Neural cell (in vitro differentiated cells): ENCODE data around the gene OCIAD1. TPM values are rescaled to one million over a fixed set of nuclear protein-coding genes. Genes with fewer than 3 reads are reported as not detected.

ENCODE experiments used
- H2AFZ ChIP-seq: fragments of 200-600, 300-800 bp; sonication (generic), shearing (Covaris generic); 2 replicates; pipeline ENCODE4 v1.6.0; 2014; ENCODE audit warnings: low read depth, mild to moderate bottlenecking, antibody characterized with exemption, low read length, moderate library complexity
- H3F3A ChIP-seq: fragments of 200-600 bp; shearing (Covaris generic); 2 replicates; pipeline ENCODE4 v1.6.1; 2016; ENCODE audit warnings: mild to moderate bottlenecking, moderate library complexity, mixed read lengths, antibody characterized with exemption, low read length; ENCODE audit not compliant: insufficient read depth, poor library complexity, severe bottlenecking
- H3K27ac ChIP-seq: fragments of 200-600, 300-800 bp; sonication (generic), shearing (Covaris generic); 2 replicates; pipeline ENCODE4 v1.5.1; 2014; ENCODE audit warnings: mild to moderate bottlenecking, low read length, moderate library complexity
- H3K27me3 ChIP-seq: fragments of 300-800, 200-600 bp; sonication (generic), shearing (Covaris generic); 2 replicates; pipeline ENCODE4 v1.6.0; 2014; ENCODE audit warnings: mild to moderate bottlenecking, low read depth, low read length, moderate library complexity; ENCODE audit not compliant: insufficient read depth
- H3K36me3 ChIP-seq: fragments of 300-800, 200-600 bp; sonication (generic), shearing (Covaris generic); 2 replicates; pipeline ENCODE4 v1.5.1; 2014; ENCODE audit warnings: mild to moderate bottlenecking, antibody characterized with exemption, low read length, moderate library complexity; ENCODE audit not compliant: insufficient read depth
- H3K4me2 ChIP-seq: fragments of 300-800, 200-600 bp; sonication (generic), shearing (Covaris generic); 2 replicates; pipeline ENCODE4 v1.6.0; 2014; ENCODE audit warnings: mild to moderate bottlenecking, low read length
- H3K4me3 ChIP-seq: fragments of 300-800, 200-600 bp; sonication (generic), shearing (Covaris generic); 2 replicates; pipeline ENCODE4 v1.5.1; 2014; ENCODE audit warnings: mild to moderate bottlenecking, low read length, moderate library complexity
- H3K79me2 ChIP-seq: fragments of 200-600 bp; shearing (Covaris generic); replicated peaks from 2 replicates; pipeline ENCODE4 v1.6.0; 2014; ENCODE audit warnings: mild to moderate bottlenecking, low read length, moderate library complexity; ENCODE audit not compliant: insufficient read depth
- H3K9ac ChIP-seq: fragments of 300-800, 200-600 bp; sonication (generic), shearing (Covaris generic); 2 replicates; pipeline ENCODE4 v1.6.1; 2016; ENCODE audit warnings: mild to moderate bottlenecking, low read length, mixed read lengths
- H3K9me2 ChIP-seq: fragments of 200-600 bp; shearing (Covaris generic); 2 replicates; pipeline ENCODE4 v1.6.1; 2016; ENCODE audit warnings: mild to moderate bottlenecking, low read length, mixed read lengths; ENCODE audit not compliant: insufficient read depth
- H3K9me3 ChIP-seq: fragments of 200-600, 300-800 bp; sonication (generic), shearing (Covaris generic); 2 replicates; pipeline ENCODE4 v1.6.1; 2016; ENCODE audit warnings: mild to moderate bottlenecking, mixed run types, low read length, moderate library complexity, mixed read lengths
- H4K20me1 ChIP-seq: fragments of 200-600 bp; shearing (Covaris generic); 2 replicates; pipeline ENCODE4 v1.6.1; 2016; ENCODE audit warnings: mild to moderate bottlenecking, mixed run types; ENCODE audit not compliant: insufficient read depth
- CTCF ChIP-seq: fragments of 450-650 bp; IDR thresholded peaks from 2 replicates; pipeline ENCODE4 v1.5.1; 2014; ENCODE audit warnings: antibody characterized with exemption, mild to moderate bottlenecking, moderate library complexity; ENCODE audit not compliant: poor library complexity, severe bottlenecking
- EP300 ChIP-seq: fragments of 450-650 bp; conservative IDR thresholded peaks from 2 replicates; pipeline ENCODE4 v1.6.1; 2014; ENCODE audit warnings: antibody characterized with exemption, mild to moderate bottlenecking, moderate library complexity; ENCODE audit not compliant: poor library complexity, severe bottlenecking
- EZH2 ChIP-seq: fragments of 200-600, 300-800 bp; shearing (Covaris generic), sonication (generic); IDR thresholded peaks from 2 replicates; pipeline ENCODE4 v1.6.1; 2014; ENCODE audit warnings: antibody characterized with exemption, low read length, borderline replicate concordance, mild to moderate bottlenecking; ENCODE audit not compliant: insufficient read depth, poor library complexity, severe bottlenecking
- MXI1 ChIP-seq: fragments of 450-650 bp; conservative IDR thresholded peaks from 2 replicates; pipeline ENCODE4 v1.6.1; 2014; ENCODE audit warnings: antibody characterized with exemption, mild to moderate bottlenecking; ENCODE audit not compliant: poor library complexity, severe bottlenecking
- POLR2AphosphoS5 ChIP-seq: IDR thresholded peaks from 2 replicates; pipeline ENCODE4 v1.6.1; 2012
- RAD21 ChIP-seq: fragments of 450-650 bp; conservative IDR thresholded peaks from 2 replicates; pipeline ENCODE4 v1.6.1; 2014; ENCODE audit warnings: antibody characterized with exemption, mild to moderate bottlenecking, moderate library complexity
- REST ChIP-seq: IDR thresholded peaks from 2 replicates; pipeline ENCODE4 v1.6.1; 2012; ENCODE audit warnings: borderline replicate concordance
- SMC3 ChIP-seq: fragments of 450-650 bp; conservative IDR thresholded peaks from 2 replicates; pipeline ENCODE4 v1.6.1; 2014; ENCODE audit warnings: antibody characterized with exemption, mild to moderate bottlenecking, moderate library complexity; ENCODE audit not compliant: poor library complexity
- TAF1 ChIP-seq: IDR thresholded peaks from 2 replicates; pipeline ENCODE4 v1.6.1; 2012; ENCODE audit warnings: low read depth
- polyA plus RNA-seq: library from polyadenylated mRNA; depleted of rRNA; stranded (reverse); fragments of >200 nt; gene quantifications from 2 replicates; pipeline ENCODE4 v1.2.3, GENCODE V29; 2014

The OCIAD1 gene
- polyA plus RNA-seq, 1 donor from 2014 or later = 449 TPM

DNA sequence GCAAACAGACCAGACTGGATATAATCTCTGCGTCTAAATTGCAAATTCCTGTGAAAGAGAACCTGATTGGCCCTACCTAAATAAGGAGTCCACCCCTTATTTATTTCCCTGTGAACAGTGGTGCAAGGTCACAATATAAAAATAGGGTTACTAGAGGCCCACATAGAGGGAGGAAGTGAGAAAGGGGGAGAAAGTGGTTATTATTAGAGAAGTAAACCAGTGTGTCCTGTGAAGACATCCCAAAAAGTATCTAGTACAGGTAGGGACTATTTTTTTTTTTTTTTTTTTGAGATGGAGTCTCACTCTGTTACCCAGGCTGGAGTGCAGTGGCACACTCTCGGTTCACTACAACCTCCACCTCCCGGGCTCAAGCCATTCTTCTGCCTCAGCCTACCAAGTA, 35.8 kb upstream of the OCIAD1 start (continued):
- TF ChIP-seq REST = no peak
- no peak for TF ChIP-seq SMC3

- Histone ChIP-seq H2AFZ (no peak overlapping the region), H3K9me2 (no peaks in the 10 kb centered on the region), H4K20me1 (no peaks in the 10 kb centered on the region), H3F3A (no peaks in the 10 kb centered on the region), H3K4me2 (no peak overlapping the region), H3K27ac (no peak overlapping the region), H3K36me3 (no peaks in the 10 kb centered on the region), H3K9ac (no peak overlapping the region), H3K79me2 (no peaks in the 10 kb centered on the region), H3K9me3 (no peaks in the 10 kb centered on the region), H3K4me3 (no peak overlapping the region), H3K27me3 (no peaks in the 10 kb centered on the region)
- TF ChIP-seq TAF1 = no peak
- TF ChIP-seq EZH2 = no peak
- no peak for TF ChIP-seq REST
- no peak for TF ChIP-seq RAD21
- TF ChIP-seq CTCF = no peak
- TF ChIP-seq EP300 = no peak
- no peak for TF ChIP-seq POLR2AphosphoS5
- TF ChIP-seq SMC3 = no peak
- no peak for TF ChIP-seq MXI1
These were observed 34.5 kb upstream of the OCIAD1 start for GRCh38 chr4:48796191-48796926.
